ENCODE measurements around the gene STARD3.

DNA sequence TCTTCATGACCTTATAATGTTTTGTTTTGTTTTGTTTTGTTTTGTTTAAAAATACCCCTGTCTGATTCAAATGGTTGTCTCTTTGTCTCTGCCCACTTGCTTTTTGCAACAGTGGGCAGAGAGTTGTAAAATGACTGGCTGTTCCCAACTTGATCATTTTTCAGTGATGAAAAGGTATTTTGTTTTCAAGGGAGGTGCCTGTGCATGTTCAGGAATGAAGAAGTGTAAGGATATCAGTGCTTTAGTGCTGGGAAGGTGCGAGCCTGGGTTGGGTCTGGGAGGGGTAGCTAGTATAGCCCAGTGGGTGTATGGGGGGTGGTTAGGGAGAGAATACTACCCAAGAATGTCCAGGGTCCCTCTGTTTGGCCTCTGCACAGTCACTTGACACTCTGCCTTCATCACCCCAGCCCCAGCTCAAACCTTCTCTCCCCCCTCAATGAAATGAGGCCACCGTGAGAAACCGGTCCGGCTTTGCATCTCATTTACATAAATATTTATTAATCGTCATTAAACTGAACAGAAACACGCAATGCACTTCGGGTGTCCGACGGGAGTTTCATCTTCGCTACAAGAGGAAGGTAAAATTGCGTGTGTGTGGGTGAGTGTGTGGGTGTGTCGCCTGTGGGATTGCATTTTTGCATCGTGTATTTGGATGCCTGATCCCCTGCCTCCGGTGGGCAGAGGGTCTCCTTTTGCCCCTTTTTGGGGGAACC lies 33.5 kb upstream of the STARD3 start:
- TF ChIP-seq PHF20 (IDR thresholded peaks at IDR 0.05; ENCODE audit: partially characterized antibody) (no peak), ZNF280A (IDR thresholded peaks at IDR 0.05; ENCODE audit: low read depth, partially characterized antibody) (no peak), MXI1 (IDR thresholded peaks at IDR 0.05; ENCODE audit: low read depth, low read length) (no peak), ZBTB9 (CRISPR knock-in tag; IDR thresholded peaks at IDR 0.05) (no peak), ZFX (CRISPR knock-in tag; IDR thresholded peaks at IDR 0.05) (no peak), TAF1 (IDR thresholded peaks at IDR 0.05; ENCODE audit: control insufficient read depth, extremely low read depth, insufficient read depth, low read length, severe bottlenecking) (no peak), SIRT6 (IDR thresholded peaks at IDR 0.05; ENCODE audit: low read depth, low read length) (no peak)
